H9 (cell line): Measurements from ENCODE around the gene SEL1L2. TPM values are rescaled to one million over a fixed set of nuclear protein-coding genes. Genes with fewer than 3 reads are reported as not detected.

ENCODE experiments used
- DNase-seq: peaks from one replicate; pipeline ENCODE4 v3.0.0-alpha.2; 2017
- H2AFZ ChIP-seq: one replicate; pipeline ENCODE4 v1.6.1; 2013; ENCODE audit warnings: mild to moderate bottlenecking, low read length, control low read depth, moderate library complexity
- H2AK5ac ChIP-seq: 2 replicates; pipeline ENCODE4 v1.6.1; 2013; ENCODE audit warnings: low read length, control low read depth, mixed read lengths; ENCODE audit not compliant: insufficient read length
- H2BK120ac ChIP-seq: one replicate; pipeline ENCODE4 v1.6.1; 2013; ENCODE audit warnings: low read depth, mild to moderate bottlenecking, low read length, control low read depth, inconsistent platforms; ENCODE audit not compliant: poor library complexity, severe bottlenecking
- H2BK12ac ChIP-seq: 2 replicates; pipeline ENCODE4 v1.6.1; 2013; ENCODE audit warnings: low read length, control low read depth, mixed read lengths, low read depth; ENCODE audit not compliant: insufficient read length
- H2BK15ac ChIP-seq: 2 replicates; pipeline ENCODE4 v1.6.1; 2013; ENCODE audit warnings: low read depth, low read length, control low read depth
- H2BK20ac ChIP-seq: one replicate; pipeline ENCODE4 v1.6.1; 2013; ENCODE audit warnings: low read depth, mild to moderate bottlenecking, low read length, control low read depth, inconsistent platforms; ENCODE audit not compliant: poor library complexity, severe bottlenecking
- H2BK5ac ChIP-seq: 2 replicates; pipeline ENCODE4 v1.6.1; 2013; ENCODE audit warnings: low read length, control low read depth, mixed read lengths; ENCODE audit not compliant: insufficient read length
- H3K14ac ChIP-seq: 2 replicates; pipeline ENCODE4 v1.6.1; 2013; ENCODE audit warnings: low read length, control low read depth; ENCODE audit not compliant: insufficient read depth
- H3K18ac ChIP-seq: 2 replicates; pipeline ENCODE4 v1.6.1; 2013; ENCODE audit warnings: low read depth, mild to moderate bottlenecking, mixed read lengths, low read length, control low read depth; ENCODE audit not compliant: insufficient read length
- H3K23ac ChIP-seq: 2 replicates; pipeline ENCODE4 v1.6.1; 2013; ENCODE audit warnings: low read length, control low read depth, mixed read lengths, low read depth; ENCODE audit not compliant: insufficient read length
- H3K23me2 ChIP-seq: 2 replicates; pipeline ENCODE4 v1.6.1; 2013; ENCODE audit warnings: low read depth, mild to moderate bottlenecking, mixed read lengths, low read length, control low read depth; ENCODE audit not compliant: insufficient read length, poor library complexity, severe bottlenecking
- H3K27ac ChIP-seq: 2 replicates; pipeline ENCODE4 v1.5.1; 2013; ENCODE audit warnings: low read length, control low read depth, mixed read lengths, low read depth; ENCODE audit not compliant: insufficient read length
- H3K27me3 ChIP-seq: 2 replicates; pipeline ENCODE4 v1.6.1; 2013; ENCODE audit warnings: low read length, control low read depth, inconsistent platforms; ENCODE audit not compliant: insufficient read depth
- H3K4ac ChIP-seq: 2 replicates; pipeline ENCODE4 v1.6.1; 2013; ENCODE audit warnings: low read depth, mild to moderate bottlenecking, control low read depth, inconsistent platforms, low read length, moderate library complexity
- H3K4me1 ChIP-seq: 2 replicates; pipeline ENCODE4 v1.6.1; 2013; ENCODE audit warnings: low read length, control low read depth, inconsistent platforms; ENCODE audit not compliant: insufficient read depth
- H3K4me2 ChIP-seq: 2 replicates; pipeline ENCODE4 v1.6.1; 2013; ENCODE audit warnings: low read length, control low read depth, mixed read lengths; ENCODE audit not compliant: insufficient read length, insufficient read depth
- H3K56ac ChIP-seq: 2 replicates; pipeline ENCODE4 v1.6.1; 2013; ENCODE audit warnings: low read depth, mild to moderate bottlenecking, mixed read lengths, low read length, control low read depth; ENCODE audit not compliant: insufficient read length
- H3K79me1 ChIP-seq: 2 replicates; pipeline ENCODE4 v1.6.1; 2013; ENCODE audit warnings: low read depth, mild to moderate bottlenecking, moderate library complexity, low read length, control low read depth, inconsistent platforms; ENCODE audit not compliant: insufficient read depth, poor library complexity, severe bottlenecking
- H3K79me2 ChIP-seq: 2 replicates; pipeline ENCODE4 v1.6.1; 2013; ENCODE audit warnings: low read length, control low read depth, inconsistent platforms; ENCODE audit not compliant: insufficient read depth
- H3K9ac ChIP-seq: 2 replicates; pipeline ENCODE4 v1.6.1; 2013; ENCODE audit warnings: low read length, control low read depth, mixed read lengths; ENCODE audit not compliant: insufficient read length; ENCODE audit errors: extremely low read depth
- H3K9me3 ChIP-seq: one replicate; pipeline ENCODE4 v1.6.1; 2013; ENCODE audit warnings: low read depth, low read length, inconsistent platforms; ENCODE audit not compliant: control insufficient read depth
- H3T11ph ChIP-seq: one replicate; pipeline ENCODE4 v1.6.1; 2013; ENCODE audit warnings: mild to moderate bottlenecking, low read length, control low read depth, inconsistent platforms
- H4K20me1 ChIP-seq: one replicate; pipeline ENCODE4 v1.6.1; 2013; ENCODE audit not compliant: control insufficient read depth, insufficient read length, insufficient read depth
- H4K5ac ChIP-seq: 2 replicates; pipeline ENCODE4 v1.6.1; 2013; ENCODE audit warnings: low read depth, mild to moderate bottlenecking, mixed read lengths, low read length, control low read depth; ENCODE audit not compliant: insufficient read length
- H4K8ac ChIP-seq: replicated peaks from 2 replicates; pipeline ENCODE4 v1.6.1; 2013; ENCODE audit warnings: low read length, control low read depth, mixed read lengths, low read depth; ENCODE audit not compliant: insufficient read length
- H4K91ac ChIP-seq: 2 replicates; pipeline ENCODE4 v1.6.1; 2013; ENCODE audit warnings: low read depth, mild to moderate bottlenecking, moderate library complexity, mixed read lengths, low read length, control low read depth; ENCODE audit not compliant: insufficient read length
- H3K27ac Mint-ChIP-seq, 3 experiments: 2 replicates in 2 of 3; 3 replicates in 1 of 3; pipeline ENCODE4 v1.8.0; 2020 to 2021; ENCODE audit warnings: mixed read lengths in 3 of 3, mild to moderate bottlenecking in 1 of 3, moderate library complexity in 1 of 3
- H3K27me3 Mint-ChIP-seq: 2 replicates; pipeline ENCODE4 v1.8.0; 2021; ENCODE audit warnings: low read depth, mild to moderate bottlenecking, moderate library complexity, mixed read lengths
- H3K36me3 Mint-ChIP-seq, 3 experiments: 2 replicates in 2 of 3; 3 replicates in 1 of 3; pipeline ENCODE4 v1.8.0; 2020 to 2021; ENCODE audit warnings: low read depth in 3 of 3, mixed read lengths in 3 of 3; ENCODE audit not compliant: insufficient read depth in 1 of 3
- H3K4me1 Mint-ChIP-seq, 2 experiments: 2 replicates each; pipeline ENCODE4 v1.8.0; 2020; ENCODE audit warnings: mixed read lengths in 2 of 2
- H3K4me3 Mint-ChIP-seq, 2 experiments: 2 replicates in 1 of 2; 3 replicates in 1 of 2; pipeline ENCODE4 v1.8.0; 2020 to 2021; ENCODE audit warnings: mild to moderate bottlenecking in 2 of 2, mixed read lengths in 2 of 2, moderate library complexity in 1 of 2
- H3K9me3 Mint-ChIP-seq, 2 experiments: 2 replicates in 1 of 2; 3 replicates in 1 of 2; pipeline ENCODE4 v1.8.0; 2020; ENCODE audit warnings: mild to moderate bottlenecking in 2 of 2, mixed read lengths in 2 of 2, moderate library complexity in 1 of 2
- CTCF ChIP-seq: fragments of 200-600 bp; sonication (generic); conservative IDR thresholded peaks from 3 replicates; pipeline ENCODE4 v1.8.0; 2021; ENCODE audit warnings: antibody characterized with exemption, mild to moderate bottlenecking
- WGBS: extraction: QIAGEN DNeasy Blood & Tissue Kit; methylation state at CpG from one replicate; pipeline ENCODE4 v1.1.7; 2013; ENCODE audit warnings: missing lambda C conversion rate, low lambda C conversion rate, mixed read lengths; ENCODE audit not compliant: insufficient read length; ENCODE audit errors: extremely low coverage; 5-methylcytosine and 5-hydroxymethylcytosine counted together
- total RNA-seq: library from RNA; stranded (reverse); gene quantifications from 2 replicates; pipeline ENCODE4 v1.2.1, GENCODE V29; 2021

The SEL1L2 gene
- total RNA-seq, 1 experiment from 2014 or later, result not detected

GRCh38 chr20:13913131-13913530 is 77.3 kb downstream of the SEL1L2 start:
- no peaks in the 10 kb centered on the region for H3K4me1 Mint-ChIP-seq
- H2AFZ ChIP-seq, result no peak overlapping the region
- H2BK120ac ChIP-seq, result no peak overlapping the region

More at GRCh38 chr20:13913131-13913530, 77.3 kb downstream of the SEL1L2 start:
- Histone ChIP-seq H3K4ac (no peak overlapping the region), H2BK15ac (no peak overlapping the region), H3K9ac (no peak overlapping the region), H3K9me3 (no peaks in the 10 kb centered on the region), H3K18ac (no peak overlapping the region), H3K27me3 (no peaks in the 10 kb centered on the region), H2BK12ac (no peak overlapping the region), H3K79me2 (no peaks in the 10 kb centered on the region), H3K27ac (no peak overlapping the region), H3K4me1 (no peaks in the 10 kb centered on the region), H4K91ac (no peak overlapping the region), H2AK5ac (no peak overlapping the region), H2BK20ac (no peak overlapping the region), H3K14ac (no peak overlapping the region), H3K4me2 (no peak overlapping the region), H3K56ac (no peak overlapping the region), H3K23ac (no peak overlapping the region), H4K5ac (no peak overlapping the region), H3T11ph (no peak overlapping the region), H4K8ac (no peak overlapping the region), H3K23me2 (no peaks in the 10 kb centered on the region), H4K20me1 (no peaks in the 10 kb centered on the region), H2BK5ac (no peak overlapping the region), H3K79me1 (no peaks in the 10 kb centered on the region)
- WGBS, result no CpG with 5 or more reads among the region's 1 CpG
- Mint-ChIP-seq H3K36me3 (no peaks in the 10 kb centered on the region), H3K9me3 (no peaks in the 10 kb centered on the region), H3K4me3 (no peak overlapping the region), H3K27me3 (no peaks in the 10 kb centered on the region; the same call in 1 of the 2 replicates), H3K27ac (no peak overlapping the region)
- no peak for TF ChIP-seq CTCF
- DNase-seq, result no peak
